CD4-positive, alpha-beta T cell (primary cell): ENCODE measurements around the gene SPA17. TPM values are rescaled to one million over a fixed set of nuclear protein-coding genes. Genes with fewer than 3 reads are reported as not detected.

Experiments
- ATAC-seq: fragments of 200-7000 bp; cut with Tn5 transposase; one replicate; pipeline ENCODE4 v1.10.0; 2022; ENCODE audit warnings: mild to moderate bottlenecking; ENCODE audit not compliant: poor library complexity
- CTCF ChIA-PET: fragments of 350-600 bp; sonication (Branson Sonifier 250); formaldehyde crosslinking; loops from one replicate; lab custom pipeline; 2021; ENCODE audit warnings: antibody characterized with exemption, inconsistent platforms; lab: Charles Lee
- POLR2A ChIA-PET: fragments of 350-600 bp; sonication (Branson Sonifier 250); formaldehyde crosslinking; loops from one replicate; lab custom pipeline; 2021; ENCODE audit warnings: antibody characterized with exemption, inconsistent platforms; lab: Charles Lee
- DNase-seq, 14 experiments: peaks; one replicate each; pipeline ENCODE4 v3.0.0-alpha.2; 2013 to 2020; ENCODE audit warnings: mixed read lengths in 2 of 14
- H3K27ac ChIP-seq, 2 donors: one replicate each; pipeline versions ENCODE4 v1.5.1 to v1.7.0; 2013; ENCODE audit warnings: low read length in 2 of 2, low read depth in 1 of 2, mild to moderate bottlenecking in 1 of 2
- H3K27me3 ChIP-seq, 2 experiments: 1 replicate in 1 of 2; 2 replicates in 1 of 2; pipeline versions ENCODE4 v1.6.1 to v1.7.0; 2013; ENCODE audit warnings: low read length in 2 of 2, control low read depth in 1 of 2, mild to moderate bottlenecking in 1 of 2, moderate library complexity in 1 of 2; ENCODE audit not compliant: insufficient read depth in 2 of 2, control insufficient read depth in 1 of 2
- H3K36me3 ChIP-seq: one replicate; pipeline ENCODE4 v1.6.1; 2013; ENCODE audit warnings: low read length, control low read depth; ENCODE audit not compliant: insufficient read depth
- H3K4me1 ChIP-seq: one replicate; pipeline ENCODE4 v1.6.1; 2013; ENCODE audit warnings: low read length, control low read depth; ENCODE audit not compliant: insufficient read depth
- H3K4me3 ChIP-seq: one replicate; pipeline ENCODE4 v1.5.1; 2013; ENCODE audit warnings: mild to moderate bottlenecking, low read length, moderate library complexity
- H3K9me3 ChIP-seq, 2 experiments: 1 replicate in 1 of 2; 2 replicates in 1 of 2; pipeline versions ENCODE4 v1.6.1 to v1.7.0; 2013; ENCODE audit warnings: low read length in 2 of 2, mild to moderate bottlenecking in 2 of 2, control low read depth in 1 of 2, moderate library complexity in 1 of 2; ENCODE audit not compliant: control insufficient read depth in 1 of 2, insufficient read depth in 1 of 2
- H3K27ac Mint-ChIP-seq: one replicate; pipeline ENCODE4 v1.8.0; 2020; ENCODE audit warnings: mixed read lengths
- H3K27me3 Mint-ChIP-seq: one replicate; pipeline ENCODE4 v1.8.0; 2021; ENCODE audit warnings: mixed read lengths
- H3K36me3 Mint-ChIP-seq: one replicate; pipeline ENCODE4 v1.8.0; 2021; ENCODE audit warnings: low read depth, mixed read lengths
- H3K4me1 Mint-ChIP-seq: one replicate; pipeline ENCODE4 v1.8.0; 2021; ENCODE audit warnings: low read depth, mixed read lengths
- H3K4me3 Mint-ChIP-seq: one replicate; pipeline ENCODE4 v1.8.0; 2020; ENCODE audit warnings: mild to moderate bottlenecking, mixed read lengths
- H3K9me3 Mint-ChIP-seq: one replicate; pipeline ENCODE4 v1.8.0; 2020; ENCODE audit warnings: mixed read lengths
- CTCF ChIP-seq: fragments of 200-600 bp; IDR thresholded peaks from one replicate; pipeline ENCODE4 v1.8.0; 2022; ENCODE audit warnings: antibody characterized with exemption, mild to moderate bottlenecking
- intact Hi-C, 2 experiments: fragments of 100-400 bp; cut with DNase I in 1 of 2; cut with micrococcal nuclease in 1 of 2; formaldehyde crosslinking; loops; one replicate each; pipeline versions ENCODE4 v1.15.1 to v1.9.0; 2023 to 2025; cut with DNase I, micrococcal nuclease
- total RNA-seq, 174 experiments: library from RNA in 2 of 174; stranded (reverse) in 2 of 174; gene quantifications; one replicate each; pipeline ENCODE4 v1.2.3 and lab custom pipeline; 2021 to 2026

SPA17 gene
- total RNA-seq, 2 experiments from 2014 or later, result 0.16 TPM; not detected in 1

- ChIA-PET CTCF (interaction anchor here (0.9 to 2.2 kb wide), 5 partner anchors 18 to 193 kb away, joined by 3 to 13 read pairs (median 6); partner anchors contain the start of gene TBRG1), POLR2A (no interaction called here)
- Histone ChIP-seq H3K4me3 (no peak overlapping the region), H3K36me3 (peaks cover 9% of the 10 kb centered on the region), H3K27me3 (no peaks in the 10 kb centered on the region), H3K9me3 (no peaks in the 10 kb centered on the region), H3K27ac (no peak overlapping the region), H3K4me1 (peaks cover 3% of the 10 kb centered on the region)
- Mint-ChIP-seq H3K4me1 (no peaks in the 10 kb centered on the region), H3K9me3 (no peaks in the 10 kb centered on the region), H3K4me3 (no peak overlapping the region), H3K36me3 (peaks cover 1% of the 10 kb centered on the region), H3K27me3 (no peaks in the 10 kb centered on the region), H3K27ac (no peak overlapping the region)
- intact Hi-C loops, result loop anchor here (1.0 kb wide), 3 partner anchors 119 to 193 kb away; no protein-coding TSS in a partner anchor
- TF ChIP-seq CTCF, result no peak
- ATAC-seq (no peak), DNase-seq (no peak)
These were observed 29.9 kb upstream of the SPA17 start for GRCh38 chr11:124643605-124644425.

GRCh38 chr11:124644426-124645280, 29.1 kb upstream of the SPA17 start:
- Mint-ChIP-seq H3K27ac (no peak overlapping the region), H3K4me3 (no peak overlapping the region), H3K4me1 (no peaks in the 10 kb centered on the region), H3K36me3 (peaks cover 2% of the 10 kb centered on the region), H3K9me3 (no peaks in the 10 kb centered on the region), H3K27me3 (no peaks in the 10 kb centered on the region)
- H3K4me1 ChIP-seq, result peaks cover 3% of the 10 kb centered on the region
- peak; percentile 95 for TF ChIP-seq CTCF
- peak in 8 of 14 experiments; percentile 2 to 71 (median 28) for DNase-seq
- no peaks in the 10 kb centered on the region for H3K27me3 ChIP-seq
- H3K4me3 ChIP-seq, result no peak overlapping the region
- intact Hi-C loops, result loop anchor here (1.0 kb wide), 3 partner anchors 119 to 193 kb away; no protein-coding TSS in a partner anchor
- H3K27ac ChIP-seq, result no peak overlapping the region
- ChIA-PET POLR2A (no interaction called here), CTCF (interaction anchor here (0.9 to 2.2 kb wide), 5 partner anchors 17 to 102 kb away, joined by 3 to 13 read pairs (median 6); partner anchors contain the start of gene TBRG1)
- peak; percentile 77 for ATAC-seq
- H3K36me3 ChIP-seq, result peaks cover 4% of the 10 kb centered on the region
- H3K9me3 ChIP-seq, result no peaks in the 10 kb centered on the region

GRCh38 chr11:124646148-124646547, 27.6 kb upstream of the SPA17 start:
- ATAC-seq (no peak), DNase-seq (no peak)
- Mint-ChIP-seq H3K4me1 (no peaks in the 10 kb centered on the region), H3K4me3 (no peak overlapping the region), H3K36me3 (peaks cover 8% of the 10 kb centered on the region), H3K27ac (no peak overlapping the region), H3K9me3 (no peaks in the 10 kb centered on the region), H3K27me3 (no peaks in the 10 kb centered on the region)
- H3K27me3 ChIP-seq, result no peaks in the 10 kb centered on the region
- intact Hi-C loops, result no loop called here
- no peak overlapping the region for H3K27ac ChIP-seq
- TF ChIP-seq CTCF, result no peak
- H3K36me3 ChIP-seq, result peaks cover 3% of the 10 kb centered on the region
- H3K9me3 ChIP-seq, result no peaks in the 10 kb centered on the region
- no peak overlapping the region for H3K4me3 ChIP-seq
- CTCF ChIA-PET, result no interaction called here
- H3K4me1 ChIP-seq, result peaks cover 3% of the 10 kb centered on the region
- POLR2A ChIA-PET, result no interaction called here
